COLO829 (cell line): ENCODE results near the gene CCT8.

Source experiments
- DNase-seq: peaks from one replicate; pipeline ENCODE4 v3.0.0; 2012; ENCODE audit warnings: low spot score

Gene CCT8, protein sequence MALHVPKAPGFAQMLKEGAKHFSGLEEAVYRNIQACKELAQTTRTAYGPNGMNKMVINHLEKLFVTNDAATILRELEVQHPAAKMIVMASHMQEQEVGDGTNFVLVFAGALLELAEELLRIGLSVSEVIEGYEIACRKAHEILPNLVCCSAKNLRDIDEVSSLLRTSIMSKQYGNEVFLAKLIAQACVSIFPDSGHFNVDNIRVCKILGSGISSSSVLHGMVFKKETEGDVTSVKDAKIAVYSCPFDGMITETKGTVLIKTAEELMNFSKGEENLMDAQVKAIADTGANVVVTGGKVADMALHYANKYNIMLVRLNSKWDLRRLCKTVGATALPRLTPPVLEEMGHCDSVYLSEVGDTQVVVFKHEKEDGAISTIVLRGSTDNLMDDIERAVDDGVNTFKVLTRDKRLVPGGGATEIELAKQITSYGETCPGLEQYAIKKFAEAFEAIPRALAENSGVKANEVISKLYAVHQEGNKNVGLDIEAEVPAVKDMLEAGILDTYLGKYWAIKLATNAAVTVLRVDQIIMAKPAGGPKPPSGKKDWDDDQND

DNA sequence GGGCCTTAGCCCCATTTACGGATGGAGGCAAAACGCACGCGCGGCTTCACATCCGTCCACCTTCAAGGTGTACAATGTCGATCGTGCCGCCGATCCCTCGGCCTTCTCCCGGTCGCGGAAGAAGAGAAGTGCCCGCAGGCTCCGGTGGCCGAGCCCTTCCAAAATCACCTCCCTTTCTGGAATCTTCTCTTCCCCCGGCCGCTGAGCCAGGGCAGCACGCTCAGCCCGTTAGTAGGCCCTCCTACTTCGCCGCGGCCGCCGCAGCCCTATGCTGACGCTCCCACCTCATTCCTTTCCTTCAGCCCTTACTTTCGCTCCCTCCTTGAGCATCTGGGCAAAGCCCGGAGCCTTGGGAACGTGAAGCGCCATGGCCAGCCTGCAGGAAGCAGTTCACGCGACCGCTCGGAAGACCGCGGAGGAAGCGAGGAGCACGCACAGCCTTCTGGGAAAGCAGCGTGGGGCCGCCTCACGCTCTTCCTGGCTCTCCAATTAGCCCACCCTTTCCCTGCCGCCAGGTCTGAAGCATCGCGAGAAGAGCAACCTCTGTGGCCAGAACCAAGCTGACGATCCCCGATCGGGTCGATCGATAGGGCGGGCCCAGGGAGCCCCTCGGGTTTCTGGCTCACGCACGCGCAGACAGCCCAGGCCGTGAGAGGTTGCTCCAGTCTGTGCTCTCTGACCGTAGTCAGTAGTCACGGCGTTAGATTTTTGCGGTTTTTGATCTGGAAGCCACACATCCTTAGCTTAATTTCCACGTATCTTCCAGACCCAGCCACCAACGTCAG lies at the start of gene CCT8:
TSS of gene CCT8 (minus strand) at position 427 of the 785 bp plus-strand sequence. CDS start at position 369, 58 bp downstream.
- DNase-seq, result peak; percentile 98

DNA sequence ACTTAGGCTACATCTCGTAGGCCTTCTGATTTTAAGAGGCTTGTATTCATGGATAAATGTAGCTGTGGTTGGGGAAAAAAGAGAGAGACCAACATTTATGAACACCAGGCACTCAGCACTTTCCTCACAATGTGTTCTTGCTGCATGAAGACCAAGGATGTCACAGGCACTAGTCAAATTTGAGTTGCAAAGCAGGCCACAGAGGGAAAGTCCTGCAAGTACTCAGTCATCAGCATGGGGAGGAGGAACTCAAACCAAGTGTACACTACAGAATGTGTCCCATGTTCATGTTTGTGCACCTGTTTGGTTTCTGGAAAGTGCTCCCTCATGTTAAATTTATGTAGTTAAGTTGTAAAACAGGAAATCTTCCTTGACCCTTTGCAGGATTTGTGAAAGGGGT lies 48.3 kb upstream of the CCT8 start:
- DNase-seq, result no peak

DNA sequence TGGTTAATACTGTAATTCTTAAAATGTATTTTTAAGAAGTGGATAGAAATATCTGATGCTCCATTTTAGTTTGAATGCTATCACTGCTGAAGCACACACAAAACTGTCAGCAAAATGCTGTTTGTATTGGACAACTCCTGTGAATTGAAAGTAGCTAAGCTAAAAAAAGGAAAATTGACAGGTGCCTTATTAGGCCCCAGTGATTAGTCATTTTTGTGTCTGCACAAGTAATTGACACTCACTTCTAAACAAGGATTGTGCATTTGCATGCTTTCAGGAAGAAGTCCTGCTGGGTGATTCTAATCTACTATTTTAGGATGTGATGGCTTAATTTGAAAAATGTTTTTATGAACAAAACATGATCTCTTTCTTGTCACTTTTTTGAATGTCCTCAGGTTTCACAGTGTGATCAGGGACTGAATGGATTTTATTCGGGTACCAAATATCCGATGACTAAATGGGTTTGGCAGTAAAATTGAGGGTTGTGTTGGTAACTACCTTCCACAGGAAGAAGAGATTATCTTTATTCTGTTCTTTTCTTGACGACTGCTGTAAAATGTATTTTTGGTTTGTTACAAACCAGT lies 44.0 kb upstream of the CCT8 start:
- DNase-seq, result no peak

DNA sequence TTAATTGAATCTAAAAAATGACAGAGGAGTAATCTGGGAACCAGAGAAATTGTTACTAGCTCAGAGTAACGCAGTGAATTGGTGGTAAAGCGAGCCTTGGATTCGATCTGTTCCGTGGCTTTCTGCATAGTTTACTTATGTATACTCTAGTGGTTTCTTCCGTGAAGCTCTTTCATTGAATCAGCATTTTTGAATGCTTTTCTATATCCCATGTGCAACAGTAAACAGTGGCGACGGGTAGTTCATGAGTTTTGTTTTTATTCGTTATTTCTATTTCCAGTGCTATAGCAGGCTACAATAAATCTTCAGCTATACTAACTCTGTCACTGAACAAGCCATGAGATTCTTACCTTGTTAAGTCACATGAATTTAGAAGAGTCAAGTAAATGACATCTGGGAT lies 42.5 kb upstream of the CCT8 start:
- DNase-seq, result no peak

DNA sequence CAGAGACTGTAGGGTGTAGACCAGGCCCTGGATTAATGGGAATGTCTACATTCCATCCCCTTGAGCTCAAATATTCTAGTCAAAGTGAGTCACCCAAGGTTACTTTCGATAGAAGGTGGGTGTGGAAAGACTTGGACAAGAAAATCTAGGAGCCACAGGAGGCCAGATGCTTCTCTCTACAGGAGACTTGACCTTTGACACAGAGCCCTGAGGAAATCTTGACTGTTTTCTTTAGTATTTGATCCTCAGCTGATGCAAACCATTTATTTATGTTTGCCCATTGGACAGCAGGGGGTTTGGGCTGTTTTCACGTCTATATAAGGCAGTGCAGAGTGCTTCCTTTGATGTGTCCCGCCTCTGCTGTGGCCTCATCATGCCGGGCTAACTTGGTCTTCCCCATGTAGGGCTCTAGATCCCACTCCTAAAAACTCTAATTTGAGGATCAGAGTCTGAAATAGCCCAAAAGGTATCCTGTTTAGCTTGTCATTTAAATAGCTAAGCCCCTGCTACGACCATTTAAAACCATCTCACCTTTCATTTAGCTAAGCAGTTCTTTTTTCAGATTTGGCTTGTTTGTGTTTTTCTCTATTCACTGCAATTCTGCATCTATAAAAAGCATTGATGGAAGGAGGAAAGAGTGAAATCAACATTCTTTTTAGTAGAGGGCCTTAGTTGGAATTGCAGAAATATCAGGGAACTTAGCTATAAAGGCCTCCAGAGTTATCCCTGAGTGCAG lies 41.5 kb upstream of the CCT8 start:
- DNase-seq, result no peak

DNA sequence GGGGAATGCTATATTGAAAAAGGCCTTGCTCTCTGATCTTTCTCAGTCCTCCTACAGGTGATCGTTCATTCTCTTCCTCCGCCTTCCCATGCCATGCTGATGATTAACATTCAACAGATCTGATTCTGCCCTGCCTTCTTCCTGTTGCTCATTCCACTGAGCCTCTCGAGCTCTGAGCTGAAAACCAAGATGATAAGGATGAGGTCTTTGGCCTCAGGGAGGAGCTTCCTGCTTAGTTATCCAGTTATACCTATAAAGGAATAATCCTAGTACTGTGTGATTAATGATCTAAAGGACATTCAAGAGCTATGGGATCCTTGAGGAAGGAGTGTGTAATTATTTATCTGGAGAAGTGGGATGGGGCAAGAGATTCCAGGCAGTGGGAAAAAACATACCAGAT lies 31.8 kb upstream of the CCT8 start:
- peak; percentile 13 for DNase-seq

DNA sequence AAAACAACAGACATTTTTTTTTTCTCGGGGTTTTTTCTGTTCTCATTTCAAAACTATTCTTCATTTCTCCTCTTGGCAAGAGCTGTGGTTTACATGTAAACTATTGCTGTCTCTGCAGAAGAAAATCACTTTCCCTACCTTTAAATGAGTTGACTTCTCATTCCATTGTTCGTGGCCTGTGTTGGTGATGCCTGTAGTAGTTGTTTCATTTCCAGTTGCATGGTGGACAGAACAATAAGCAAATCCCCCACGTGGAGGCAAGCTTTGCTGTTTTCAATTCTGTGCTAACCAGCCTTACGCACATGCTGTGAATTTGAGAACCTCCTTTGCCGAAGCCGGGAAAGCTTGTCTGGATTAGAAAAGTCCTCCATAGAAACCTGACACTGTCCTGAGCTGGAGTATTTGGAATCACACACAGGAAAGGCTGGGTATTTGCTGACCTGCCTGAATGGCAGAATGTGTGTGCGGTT lies 30.8 kb upstream of the CCT8 start:
- no peak for DNase-seq

DNA sequence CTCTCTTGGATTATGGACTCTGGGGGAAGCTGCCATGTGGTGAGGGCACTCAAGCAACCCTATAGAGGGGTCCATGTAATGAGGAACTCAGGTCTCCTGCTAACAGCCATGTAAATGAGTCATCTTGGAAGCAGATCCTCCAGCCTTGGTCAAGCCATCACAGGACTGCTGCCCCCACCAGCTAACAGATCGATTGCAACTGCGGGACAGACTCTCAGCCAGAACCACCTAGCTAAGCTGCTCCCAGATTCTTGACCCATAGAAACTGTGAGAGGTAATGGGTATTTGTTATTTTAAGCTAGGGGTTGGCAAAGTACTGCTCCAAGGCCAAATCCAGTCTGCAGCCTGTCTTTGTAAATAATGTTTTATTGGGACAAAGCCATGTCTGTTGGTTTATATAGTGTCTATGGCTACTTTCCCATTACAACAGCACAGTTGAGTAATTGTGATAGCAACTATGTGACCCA lies 29.4 kb upstream of the CCT8 start:
- DNase-seq, result no peak

DNA sequence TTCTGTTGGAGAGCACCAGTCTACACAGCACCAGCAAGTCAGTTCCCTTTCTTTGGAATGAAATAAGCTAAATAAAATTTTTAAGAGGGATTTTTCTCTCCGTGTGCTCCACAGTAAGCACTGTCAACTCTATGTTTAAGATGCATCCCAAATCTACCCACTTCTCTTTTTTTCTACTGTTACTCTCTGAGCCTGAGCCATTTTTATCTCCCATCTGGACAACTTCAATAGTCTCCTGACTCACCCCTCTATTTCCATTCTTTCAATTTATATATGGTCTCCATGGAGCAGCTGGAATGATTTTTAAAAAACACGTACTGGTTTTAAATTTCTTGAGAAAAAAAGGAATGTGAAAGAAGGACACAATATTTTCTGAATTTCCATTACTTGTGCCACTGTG lies 24.7 kb upstream of the CCT8 start:
- DNase-seq, result no peak

DNA sequence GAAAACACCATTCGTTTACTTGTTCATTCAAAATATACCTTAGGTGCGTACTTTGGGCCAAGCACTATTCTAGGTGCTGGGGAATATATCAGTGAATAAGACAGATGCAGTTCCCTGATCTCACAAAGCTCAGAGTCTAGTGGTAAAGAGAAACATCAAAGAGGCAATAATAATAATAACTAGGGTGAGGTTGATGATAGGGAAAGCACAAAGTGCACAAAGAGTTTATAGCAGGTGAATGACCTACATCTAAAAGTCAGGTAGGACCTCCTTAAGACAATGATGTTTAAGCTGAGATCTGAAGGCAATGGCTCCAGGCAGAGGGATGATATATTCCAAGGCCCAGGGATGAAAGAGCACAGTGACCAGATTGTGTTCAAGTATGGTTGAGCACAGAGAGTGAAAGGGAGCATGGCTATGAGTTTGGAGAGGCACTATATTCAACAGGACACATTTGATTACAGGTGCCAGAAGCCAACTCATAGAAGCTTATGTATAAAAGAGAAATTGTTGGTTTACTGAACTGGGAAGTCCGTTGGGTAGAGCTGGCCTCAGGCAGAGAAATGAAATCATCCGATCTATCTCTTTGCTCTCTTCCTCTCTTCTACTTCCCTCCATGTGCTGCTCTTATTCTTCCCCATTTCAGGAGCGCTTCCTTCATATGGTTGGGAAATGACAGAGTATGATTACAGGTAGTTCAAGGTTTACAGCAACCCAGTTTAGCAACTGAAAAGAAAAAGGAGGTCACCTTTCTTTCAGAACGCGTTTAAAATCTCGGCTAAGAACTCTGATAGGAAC lies 23.0 kb upstream of the CCT8 start:
- no peak for DNase-seq

DNA sequence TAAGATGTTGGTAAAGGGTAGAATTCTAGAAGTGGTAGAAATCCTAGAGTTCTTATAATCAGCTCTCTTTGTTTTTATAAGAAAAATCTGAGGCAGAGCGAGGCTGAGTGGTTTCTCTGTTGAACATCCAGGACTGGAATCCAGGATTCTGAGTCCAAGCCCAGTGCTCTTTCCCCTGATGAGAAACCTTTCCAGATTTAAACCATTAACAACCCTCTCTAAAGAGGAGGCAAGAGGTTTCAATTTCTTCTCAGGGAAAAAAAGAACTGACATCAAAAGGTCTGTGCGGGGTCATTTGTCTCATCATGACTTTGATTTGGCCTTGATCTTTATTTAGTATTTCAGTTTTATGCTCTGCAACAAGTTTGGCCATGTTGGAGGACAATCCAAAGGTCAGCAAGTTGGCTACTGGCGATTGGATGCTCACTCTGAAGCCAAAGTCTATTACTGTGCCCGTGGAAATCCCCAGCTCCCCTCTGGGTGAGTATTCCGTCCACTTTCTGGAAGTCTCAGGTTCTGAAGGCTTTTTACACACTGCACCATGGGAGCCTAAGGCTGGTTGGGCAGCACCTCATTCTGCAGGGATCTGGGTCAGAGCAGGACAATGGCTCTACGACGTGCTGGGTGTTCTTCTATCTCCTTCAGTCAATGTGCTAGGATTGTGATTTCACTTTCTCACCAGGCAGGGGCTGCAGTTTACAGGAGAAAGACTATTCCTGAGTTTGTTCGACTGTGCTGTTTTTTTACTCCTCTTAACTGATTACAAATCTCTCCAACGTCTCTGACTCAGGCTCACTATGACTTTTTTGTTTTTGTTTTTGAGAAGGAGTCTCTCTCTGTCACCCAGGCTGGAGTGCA lies 18.9 kb upstream of the CCT8 start:
- DNase-seq, result no peak

DNA sequence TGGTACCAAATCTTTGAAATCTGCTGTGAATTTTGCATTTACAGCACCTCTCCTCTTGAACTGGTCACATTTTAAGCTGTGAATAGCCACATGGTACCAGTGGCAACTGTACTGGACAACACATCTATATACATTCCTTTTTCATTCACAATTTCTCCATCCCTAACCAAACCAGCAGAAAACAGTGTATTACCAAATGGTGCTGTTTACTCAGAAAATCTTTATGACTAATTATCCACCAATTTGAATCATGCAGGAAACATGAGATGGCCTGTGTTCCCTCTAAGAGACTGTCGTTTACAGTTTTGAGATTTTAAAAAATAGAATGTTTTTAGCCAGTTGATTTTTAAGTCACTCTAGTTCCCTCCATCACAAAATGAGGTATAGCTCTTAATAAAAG lies 17.6 kb upstream of the CCT8 start:
- peak; percentile 40 for DNase-seq

DNA sequence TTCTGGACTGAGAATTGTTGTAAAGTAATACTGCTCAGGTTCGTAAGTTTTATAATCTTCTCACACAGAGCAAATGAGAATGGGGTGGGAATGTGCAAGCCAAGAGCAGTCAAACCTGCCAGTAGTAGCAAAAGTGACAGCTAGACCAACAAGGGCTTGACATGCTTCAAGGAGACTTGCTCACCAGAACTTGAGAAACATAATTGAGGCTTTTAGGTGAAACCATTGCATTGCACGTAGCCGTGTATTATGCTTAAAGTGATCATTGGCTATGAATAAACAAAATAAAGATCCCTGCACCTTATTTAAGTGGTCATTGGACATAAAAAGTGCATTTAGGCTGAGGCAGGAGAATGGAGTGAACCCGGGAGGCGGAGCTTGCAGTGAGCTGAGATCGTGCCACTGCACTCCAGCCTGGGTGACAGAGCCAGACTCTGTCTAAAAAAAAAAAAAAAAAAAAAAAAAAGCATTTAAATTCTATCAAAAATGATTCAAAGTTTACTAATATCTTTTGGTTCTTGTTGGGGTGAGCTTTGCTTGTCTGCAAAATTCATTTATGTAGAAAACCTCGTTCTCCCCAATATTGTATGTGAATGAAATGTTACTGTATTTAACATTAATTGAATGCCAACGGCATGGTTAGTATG lies 11.8 kb upstream of the CCT8 start:
- DNase-seq, result no peak

DNA sequence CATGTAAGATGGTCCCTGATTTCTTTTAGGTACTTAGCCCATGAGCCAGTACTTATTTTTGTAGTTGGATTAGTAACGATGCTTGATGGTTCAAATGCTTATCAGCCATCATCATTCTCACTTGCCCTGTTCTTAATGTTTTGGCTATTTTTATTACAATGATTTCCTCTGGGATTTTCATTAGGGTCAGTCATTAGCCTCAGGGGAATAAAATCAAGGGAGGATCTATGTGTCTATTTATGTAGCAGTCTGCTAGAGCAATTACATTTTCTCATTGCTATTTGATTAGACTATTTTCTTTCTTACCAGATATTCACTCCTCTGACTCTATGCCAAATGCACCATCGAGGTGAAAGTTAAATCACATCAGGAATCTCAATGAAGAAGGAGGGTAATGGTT lies 10.9 kb upstream of the CCT8 start:
- DNase-seq, result peak; percentile 8

DNA sequence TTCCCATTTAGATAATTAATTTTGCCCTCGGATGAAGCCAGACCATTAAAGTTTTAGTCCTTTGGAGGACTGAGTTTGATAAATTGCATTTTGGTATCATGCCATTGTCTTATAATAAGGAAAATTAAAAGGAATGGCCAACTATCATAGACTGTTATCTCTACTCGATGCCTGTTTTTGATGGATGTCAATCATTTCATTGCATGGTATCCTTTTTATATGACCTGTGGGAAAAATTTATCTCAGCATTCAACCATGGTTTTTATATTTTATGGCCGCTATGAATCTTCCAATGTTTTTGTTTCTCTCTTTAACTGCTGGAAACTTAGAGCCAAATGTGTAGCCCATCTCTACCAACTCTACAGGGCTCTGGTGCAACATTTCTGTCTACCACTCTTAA lies 9.9 kb upstream of the CCT8 start:
- DNase-seq, result no peak

DNA sequence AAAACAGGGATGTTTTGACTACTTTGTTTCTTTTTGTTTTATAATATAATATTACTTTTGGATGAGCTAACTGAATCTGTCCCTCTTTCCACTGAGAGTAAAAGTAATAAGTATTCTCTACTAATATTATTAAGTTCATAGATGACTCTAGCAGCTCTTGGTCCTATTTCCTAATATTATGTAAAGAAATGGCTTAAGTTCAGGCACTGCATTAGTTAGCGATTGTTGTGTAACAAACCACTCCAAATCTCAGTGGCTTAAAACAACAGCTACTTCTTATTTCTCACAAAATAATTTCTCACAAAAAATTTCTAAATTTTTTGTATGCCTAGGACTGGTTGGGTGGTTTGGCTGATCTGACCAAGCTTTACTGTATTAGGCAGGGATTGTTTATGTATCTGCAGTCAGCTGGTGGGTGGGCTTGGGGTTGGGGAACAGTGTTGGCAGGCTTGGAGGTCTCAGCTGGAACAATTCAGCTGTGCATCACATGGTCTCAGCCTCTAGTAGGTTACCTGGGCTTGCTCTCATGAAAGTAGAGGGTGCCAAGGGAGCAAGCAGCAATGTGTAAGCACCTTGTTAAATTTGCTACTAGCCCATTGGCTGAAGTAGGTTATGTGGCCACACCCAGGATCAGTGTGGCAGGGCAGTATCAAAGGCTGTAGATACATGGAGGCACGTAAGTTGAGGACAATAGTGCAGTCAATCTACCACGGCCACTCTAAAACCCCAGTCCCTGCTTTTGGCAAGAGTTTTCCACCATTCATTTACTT lies 8.8 kb upstream of the CCT8 start:
- no peak for DNase-seq

DNA sequence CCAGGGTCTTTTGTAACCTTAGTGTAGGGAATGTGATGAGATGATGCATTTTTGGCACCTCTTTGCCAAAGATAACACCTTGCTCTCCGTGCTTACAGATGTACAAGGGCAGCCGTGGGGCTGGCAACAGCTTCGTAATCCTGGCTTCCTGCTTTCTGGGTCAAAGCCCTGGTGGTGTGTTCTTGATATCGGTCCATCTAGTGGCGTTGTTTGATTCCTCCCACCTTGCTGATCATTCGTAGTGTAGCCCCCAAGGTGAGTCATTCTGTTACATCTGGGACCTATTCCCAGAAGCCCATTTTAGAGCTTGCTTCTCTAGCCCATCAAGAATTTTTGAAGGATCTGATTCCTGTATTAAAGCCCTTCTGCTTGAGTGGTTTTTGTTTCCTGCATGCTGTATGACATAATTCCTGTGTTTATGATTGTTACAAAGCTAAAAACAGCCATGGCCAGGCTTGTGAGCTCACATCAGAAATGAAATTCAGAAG lies 7.0 kb upstream of the CCT8 start:
- no peak for DNase-seq
